Measurements from ENCODE around the gene SYTL3.
"Not testable (repeated sequence)": the region's sequence is repeated elsewhere in the genome, so short reads cannot be mapped to it uniquely, and the experiment has no call there.

SYTL3 gene

GRCh38 chr6:158621694-158622544, 27.9 kb upstream of the SYTL3 start:
- DNase-seq (ENCODE audit: low read depth): no peak

- no peak for DNase-seq (ENCODE audit: low read depth)
Observed at GRCh38 chr6:158622545-158623190, 27.2 kb upstream of the SYTL3 start.

GRCh38 chr6:158624684-158625682, 24.9 kb upstream of the SYTL3 start:
- no peak for DNase-seq (ENCODE audit: low read depth)

GRCh38 chr6:158625881-158626305, 24.0 kb upstream of the SYTL3 start:
- DNase-seq (ENCODE audit: low read depth): no peak

GRCh38 chr6:158626360-158627167, 23.3 kb upstream of the SYTL3 start:
- no peak for DNase-seq (ENCODE audit: low read depth)

GRCh38 chr6:158627168-158627939, 22.5 kb upstream of the SYTL3 start:
- DNase-seq (ENCODE audit: low read depth): no peak

GRCh38 chr6:158627940-158628211, 22.0 kb upstream of the SYTL3 start:
- DNase-seq (ENCODE audit: low read depth): no peak

- DNase-seq (ENCODE audit: low read depth): no peak
Observed at GRCh38 chr6:158628542-158628941, 21.3 kb upstream of the SYTL3 start.

- no peak for DNase-seq (ENCODE audit: low read depth)
Observed at GRCh38 chr6:158629367-158630221, 20.3 kb upstream of the SYTL3 start.

- no peak for DNase-seq (ENCODE audit: low read depth)
Observed at GRCh38 chr6:158630938-158631616, 18.8 kb upstream of the SYTL3 start.

GRCh38 chr6:158631678-158632537, 17.9 kb upstream of the SYTL3 start:
- DNase-seq (ENCODE audit: low read depth): no peak

GRCh38 chr6:158632538-158633119, 17.2 kb upstream of the SYTL3 start:
- DNase-seq (ENCODE audit: low read depth): not testable (repeated sequence)

GRCh38 chr6:158633127-158633526, 16.7 kb upstream of the SYTL3 start:
- no peak for DNase-seq (ENCODE audit: low read depth)

- DNase-seq (ENCODE audit: low read depth): no peak
Observed at GRCh38 chr6:158634695-158635426, 15.0 kb upstream of the SYTL3 start.

- no peak for DNase-seq (ENCODE audit: low read depth)
Observed at GRCh38 chr6:158635427-158636073, 14.3 kb upstream of the SYTL3 start.

- DNase-seq (ENCODE audit: low read depth): no peak
Observed at GRCh38 chr6:158636778-158637177, 13.1 kb upstream of the SYTL3 start.

Measured in HS-27A (cell line).